ENCODE results near the gene PTTG1IP. TPM values are rescaled to one million over a fixed set of nuclear protein-coding genes. Genes with fewer than 3 reads are reported as not detected.

Gene PTTG1IP
- total and polyA plus RNA-seq, 2 of the 13 experiments (the other 11 are each of a cell fraction or from before 2014, with no cell fraction given) = 161 to 700 TPM

DNA sequence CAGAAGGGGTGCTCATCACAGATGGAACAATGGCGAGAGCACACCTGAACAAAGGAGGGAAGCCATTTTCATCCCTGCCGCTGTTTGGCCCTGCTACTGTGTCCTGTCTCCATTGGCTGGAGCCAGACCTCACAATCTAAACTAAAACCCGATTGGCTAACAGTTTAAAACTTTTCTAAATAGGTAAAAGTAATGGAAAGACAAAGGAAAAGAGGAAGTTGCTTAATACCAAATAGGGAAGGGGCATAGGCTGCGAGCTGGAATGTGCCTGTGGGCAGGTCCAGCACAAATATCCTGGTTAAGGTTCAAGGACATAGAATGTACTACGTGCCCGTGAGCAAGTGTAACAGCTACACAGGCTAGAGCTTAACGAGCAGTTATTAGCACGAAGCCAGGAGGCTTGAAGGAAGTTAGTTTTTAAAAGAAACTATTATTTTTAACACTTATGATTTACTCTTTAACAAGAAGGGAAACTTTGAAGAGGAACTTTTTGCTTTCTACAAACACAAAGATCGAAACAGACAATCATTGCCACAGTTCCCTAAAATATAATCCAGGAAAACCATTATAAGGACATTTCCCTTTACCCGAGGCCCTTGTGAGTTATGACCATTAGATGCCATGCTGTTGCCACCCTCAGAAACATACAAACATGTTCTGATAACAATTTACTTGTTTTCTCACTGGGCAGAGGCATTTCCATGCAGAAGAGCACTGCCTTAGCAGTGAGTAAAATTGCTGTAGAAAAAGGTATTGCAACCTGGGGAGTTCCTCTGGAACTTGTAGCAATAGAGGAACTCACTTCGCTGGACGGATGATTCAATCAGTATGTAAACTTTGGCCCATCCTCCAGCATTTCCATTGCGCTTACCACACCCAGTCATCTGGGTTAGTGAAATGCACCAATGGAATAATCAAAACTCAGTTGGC is 4.8 kb upstream of the PTTG1IP start (continued):
- TF ChIP-seq TERF1 (CRISPR knock-in tag; IDR thresholded peaks at IDR 0.05) = no peak
- TF ChIP-seq ZSCAN31 (CRISPR knock-in tag; IDR thresholded peaks at IDR 0.05; ENCODE audit: low read depth) = 0 out of 2 replicates have a peak, but pooled peaks have one; percentile 19
- TF ChIP-seq, protein P1, sequence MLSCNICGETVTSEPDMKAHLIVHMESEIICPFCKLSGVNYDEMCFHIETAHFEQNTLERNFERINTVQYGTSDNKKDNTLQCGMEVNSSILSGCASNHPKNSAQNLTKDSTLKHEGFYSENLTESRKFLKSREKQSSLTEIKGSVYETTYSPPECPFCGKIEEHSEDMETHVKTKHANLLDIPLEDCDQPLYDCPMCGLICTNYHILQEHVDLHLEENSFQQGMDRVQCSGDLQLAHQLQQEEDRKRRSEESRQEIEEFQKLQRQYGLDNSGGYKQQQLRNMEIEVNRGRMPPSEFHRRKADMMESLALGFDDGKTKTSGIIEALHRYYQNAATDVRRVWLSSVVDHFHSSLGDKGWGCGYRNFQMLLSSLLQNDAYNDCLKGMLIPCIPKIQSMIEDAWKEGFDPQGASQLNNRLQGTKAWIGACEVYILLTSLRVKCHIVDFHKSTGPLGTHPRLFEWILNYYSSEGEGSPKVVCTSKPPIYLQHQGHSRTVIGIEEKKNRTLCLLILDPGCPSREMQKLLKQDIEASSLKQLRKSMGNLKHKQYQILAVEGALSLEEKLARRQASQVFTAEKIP (CRISPR knock-in tag; IDR thresholded peaks at IDR 0.05; ENCODE audit: borderline replicate concordance) = no peak
- peak; percentile 92 for TF ChIP-seq PHF21A (CRISPR knock-in tag; IDR thresholded peaks at IDR 0.05)
- no peak for TF ChIP-seq ZNF777 (CRISPR knock-in tag; IDR thresholded peaks at IDR 0.05)
- TF ChIP-seq, protein P2, sequence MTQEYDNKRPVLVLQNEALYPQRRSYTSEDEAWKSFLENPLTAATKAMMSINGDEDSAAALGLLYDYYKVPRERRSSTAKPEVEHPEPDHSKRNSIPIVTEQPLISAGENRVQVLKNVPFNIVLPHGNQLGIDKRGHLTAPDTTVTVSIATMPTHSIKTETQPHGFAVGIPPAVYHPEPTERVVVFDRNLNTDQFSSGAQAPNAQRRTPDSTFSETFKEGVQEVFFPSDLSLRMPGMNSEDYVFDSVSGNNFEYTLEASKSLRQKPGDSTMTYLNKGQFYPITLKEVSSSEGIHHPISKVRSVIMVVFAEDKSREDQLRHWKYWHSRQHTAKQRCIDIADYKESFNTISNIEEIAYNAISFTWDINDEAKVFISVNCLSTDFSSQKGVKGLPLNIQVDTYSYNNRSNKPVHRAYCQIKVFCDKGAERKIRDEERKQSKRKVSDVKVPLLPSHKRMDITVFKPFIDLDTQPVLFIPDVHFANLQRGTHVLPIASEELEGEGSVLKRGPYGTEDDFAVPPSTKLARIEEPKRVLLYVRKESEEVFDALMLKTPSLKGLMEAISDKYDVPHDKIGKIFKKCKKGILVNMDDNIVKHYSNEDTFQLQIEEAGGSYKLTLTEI (CRISPR knock-in tag; conservative IDR thresholded peaks at IDR 0.05) = no peak
- no peak for TF ChIP-seq ZNF318 (CRISPR knock-in tag; IDR thresholded peaks at IDR 0.05)
- TF ChIP-seq NFRKB (IDR thresholded peaks at IDR 0.05) = no peak
- TF ChIP-seq ZNF780A (CRISPR knock-in tag; IDR thresholded peaks at IDR 0.05) = no peak
- peak; percentile 68 for TF ChIP-seq THAP11 (CRISPR knock-in tag; IDR thresholded peaks at IDR 0.05)
- TF ChIP-seq CEBPG (CRISPR knock-in tag; IDR thresholded peaks at IDR 0.05) = peak; percentile 94
- TF ChIP-seq ZNF562 (CRISPR knock-in tag; IDR thresholded peaks at IDR 0.05; ENCODE audit: borderline replicate concordance) = no peak
- no peak for TF ChIP-seq MIER2 (CRISPR knock-in tag; IDR thresholded peaks at IDR 0.05)
- no peak for TF ChIP-seq KDM5B (CRISPR knock-in tag; IDR thresholded peaks at IDR 0.05; ENCODE audit: borderline replicate concordance)
- TF ChIP-seq ZNF749 (CRISPR knock-in tag; IDR thresholded peaks at IDR 0.05; ENCODE audit: borderline replicate concordance) = no peak
- TF ChIP-seq PCBP1 (IDR thresholded peaks at IDR 0.05; ENCODE audit: borderline replicate concordance, low read depth, low read length) = no peak

Measured in HepG2 (cell line).